ENCODE data around the gene ARPC4. TPM values are rescaled to one million over a fixed set of nuclear protein-coding genes. Genes with fewer than 3 reads are reported as not detected.

Gene ARPC4
- total RNA-seq, 1 donor from 2014 or later, result 148 TPM

GRCh38 chr3:9808345-9809037 is 15.6 kb downstream of the ARPC4 start:
- intact Hi-C loops (cut with DNase I), result no loop called here

GRCh38 chr3:9809239-9809614 is 16.3 kb downstream of the ARPC4 start:
- H3K27me3 ChIP-seq, result no peaks in the 10 kb centered on the region
- intact Hi-C loops (cut with DNase I), result no loop called here
- ATAC-seq (peak; percentile 41), DNase-seq (no peak)
- H3K9me3 ChIP-seq, result no peaks in the 10 kb centered on the region
- peak overlapping the region; percentile 75 for H3K4me3 ChIP-seq
- no peak for TF ChIP-seq CTCF (IDR thresholded peaks at IDR 0.05)
- H3K4me1 ChIP-seq, result peaks cover 13% of the 10 kb centered on the region
- peak overlapping the region; percentile 94 for H3K27ac ChIP-seq
- H3K36me3 ChIP-seq, result peaks cover 33% of the 10 kb centered on the region

More at GRCh38 chr3:9808345-9809037, 15.6 kb downstream of the ARPC4 start:
- H3K27me3 ChIP-seq, result no peaks in the 10 kb centered on the region
- peak; percentile 20 for TF ChIP-seq CTCF (IDR thresholded peaks at IDR 0.05)
- no peak overlapping the region for H3K4me3 ChIP-seq
- ATAC-seq (no peak), DNase-seq (no peak)
- no peaks in the 10 kb centered on the region for H3K9me3 ChIP-seq
- peaks cover 41% of the 10 kb centered on the region for H3K36me3 ChIP-seq
- H3K27ac ChIP-seq, result peak overlapping the region; percentile 94
- peaks cover 13% of the 10 kb centered on the region for H3K4me1 ChIP-seq

GRCh38 chr3:9809615-9810432 is 16.9 kb downstream of the ARPC4 start, which contains the start of gene TTLL3:
Gene TTLL3, plus strand, starts transcription at chr3:9810262. Its CDS starts 400 bp downstream, at chr3:9810662.
- peaks cover 13% of the 10 kb centered on the region for H3K4me1 ChIP-seq
- peak; percentile 91 for DNase-seq
- peaks cover 27% of the 10 kb centered on the region for H3K36me3 ChIP-seq
- TF ChIP-seq CTCF (IDR thresholded peaks at IDR 0.05), result no peak
- intact Hi-C loops (cut with DNase I), result no loop called here
- peak within 1 kb of the TSS; percentile 94 for H3K27ac ChIP-seq
- peak within 1 kb of the TSS; percentile 75 for H3K4me3 ChIP-seq
- H3K27me3 ChIP-seq, result no peaks in the 10 kb centered on the region
- H3K9me3 ChIP-seq, result no peaks in the 10 kb centered on the region
- peak; percentile 93 for ATAC-seq

GRCh38 chr3:9810433-9810770 is 17.5 kb downstream of the ARPC4 start:
- intact Hi-C loops (cut with DNase I), result no loop called here
- no peak for DNase-seq
- H3K36me3 ChIP-seq, result peaks cover 22% of the 10 kb centered on the region
- H3K27me3 ChIP-seq, result no peaks in the 10 kb centered on the region
- H3K4me3 ChIP-seq, result peak overlapping the region; percentile 75
- ATAC-seq, result no peak
- peak overlapping the region; percentile 94 for H3K27ac ChIP-seq
- peaks cover 13% of the 10 kb centered on the region for H3K4me1 ChIP-seq
- no peaks in the 10 kb centered on the region for H3K9me3 ChIP-seq
- TF ChIP-seq CTCF (IDR thresholded peaks at IDR 0.05), result no peak

- Histone ChIP-seq H3K36me3 (peaks cover 17% of the 10 kb centered on the region), H3K27ac (peak overlapping the region; percentile 94), H3K27me3 (no peaks in the 10 kb centered on the region), H3K9me3 (no peaks in the 10 kb centered on the region), H3K4me1 (peaks cover 13% of the 10 kb centered on the region), H3K4me3 (peak overlapping the region; percentile 75)
- no peak for TF ChIP-seq CTCF (IDR thresholded peaks at IDR 0.05)
- ATAC-seq, result no peak
- intact Hi-C loops (cut with DNase I), result no loop called here
- no peak for DNase-seq
Measured at GRCh38 chr3:9810846-9811245, 18.0 kb downstream of the ARPC4 start.

All from upper lobe of right lung (tissue), 1 donor.